ENCODE results near the gene SEMA6B.

DNA sequence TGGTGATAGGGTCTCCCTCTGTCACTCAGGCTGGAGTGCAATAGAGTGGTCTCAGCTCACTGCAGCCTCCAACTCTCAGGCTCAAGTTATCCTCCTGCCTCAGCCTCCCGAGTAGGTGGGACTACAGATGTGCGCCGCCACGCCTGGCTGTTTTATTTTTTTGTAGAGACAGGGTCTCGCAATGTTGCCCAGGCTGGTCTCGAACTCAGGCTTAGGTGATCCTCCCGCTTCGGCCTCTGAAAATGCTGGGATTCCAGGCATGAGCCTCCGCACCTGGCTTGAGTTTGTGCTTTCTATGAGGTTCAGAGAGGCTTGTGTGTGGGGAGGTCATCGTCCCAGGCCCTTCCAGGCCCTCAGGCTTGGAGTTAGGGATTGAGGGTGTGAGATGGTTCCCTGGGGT, 40.6 kb upstream of the SEMA6B start:
- TF ChIP-seq POLR2AphosphoS5 (IDR thresholded peaks at IDR 0.05; ENCODE audit: low read depth, low read length), result no peak
- no peak for TF ChIP-seq TAF1 (IDR thresholded peaks at IDR 0.05; ENCODE audit: borderline replicate concordance, insufficient read depth, low read length)
- TF ChIP-seq, protein P1, sequence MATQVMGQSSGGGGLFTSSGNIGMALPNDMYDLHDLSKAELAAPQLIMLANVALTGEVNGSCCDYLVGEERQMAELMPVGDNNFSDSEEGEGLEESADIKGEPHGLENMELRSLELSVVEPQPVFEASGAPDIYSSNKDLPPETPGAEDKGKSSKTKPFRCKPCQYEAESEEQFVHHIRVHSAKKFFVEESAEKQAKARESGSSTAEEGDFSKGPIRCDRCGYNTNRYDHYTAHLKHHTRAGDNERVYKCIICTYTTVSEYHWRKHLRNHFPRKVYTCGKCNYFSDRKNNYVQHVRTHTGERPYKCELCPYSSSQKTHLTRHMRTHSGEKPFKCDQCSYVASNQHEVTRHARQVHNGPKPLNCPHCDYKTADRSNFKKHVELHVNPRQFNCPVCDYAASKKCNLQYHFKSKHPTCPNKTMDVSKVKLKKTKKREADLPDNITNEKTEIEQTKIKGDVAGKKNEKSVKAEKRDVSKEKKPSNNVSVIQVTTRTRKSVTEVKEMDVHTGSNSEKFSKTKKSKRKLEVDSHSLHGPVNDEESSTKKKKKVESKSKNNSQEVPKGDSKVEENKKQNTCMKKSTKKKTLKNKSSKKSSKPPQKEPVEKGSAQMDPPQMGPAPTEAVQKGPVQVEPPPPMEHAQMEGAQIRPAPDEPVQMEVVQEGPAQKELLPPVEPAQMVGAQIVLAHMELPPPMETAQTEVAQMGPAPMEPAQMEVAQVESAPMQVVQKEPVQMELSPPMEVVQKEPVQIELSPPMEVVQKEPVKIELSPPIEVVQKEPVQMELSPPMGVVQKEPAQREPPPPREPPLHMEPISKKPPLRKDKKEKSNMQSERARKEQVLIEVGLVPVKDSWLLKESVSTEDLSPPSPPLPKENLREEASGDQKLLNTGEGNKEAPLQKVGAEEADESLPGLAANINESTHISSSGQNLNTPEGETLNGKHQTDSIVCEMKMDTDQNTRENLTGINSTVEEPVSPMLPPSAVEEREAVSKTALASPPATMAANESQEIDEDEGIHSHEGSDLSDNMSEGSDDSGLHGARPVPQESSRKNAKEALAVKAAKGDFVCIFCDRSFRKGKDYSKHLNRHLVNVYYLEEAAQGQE (IDR thresholded peaks at IDR 0.05; ENCODE audit: insufficient read depth in 1 of 2, low read depth in 2 of 2, low read length in 2 of 2), result no peak
